ENCODE data around the gene SMYD1.

- TF ChIP-seq CTCF (IDR thresholded peaks at IDR 0.05): no peak
- no peak for TF ChIP-seq EZH2 (IDR thresholded peaks at IDR 0.05; ENCODE audit: borderline replicate concordance, insufficient read depth, low read depth, low read length, poor library complexity, severe bottlenecking)
Observed at GRCh38 chr2:88127638-88127887, 59.9 kb downstream of the SMYD1 start.

Data from B cell (primary cell).